Superior temporal gyrus (tissue), 1 donor: ENCODE measurements around the gene E2F4.

Source experiments
- DNase-seq: peaks from one replicate; pipeline ENCODE4 v3.0.0-alpha.2; 2016; ENCODE audit errors: extremely low spot score

The E2F4 gene

DNA sequence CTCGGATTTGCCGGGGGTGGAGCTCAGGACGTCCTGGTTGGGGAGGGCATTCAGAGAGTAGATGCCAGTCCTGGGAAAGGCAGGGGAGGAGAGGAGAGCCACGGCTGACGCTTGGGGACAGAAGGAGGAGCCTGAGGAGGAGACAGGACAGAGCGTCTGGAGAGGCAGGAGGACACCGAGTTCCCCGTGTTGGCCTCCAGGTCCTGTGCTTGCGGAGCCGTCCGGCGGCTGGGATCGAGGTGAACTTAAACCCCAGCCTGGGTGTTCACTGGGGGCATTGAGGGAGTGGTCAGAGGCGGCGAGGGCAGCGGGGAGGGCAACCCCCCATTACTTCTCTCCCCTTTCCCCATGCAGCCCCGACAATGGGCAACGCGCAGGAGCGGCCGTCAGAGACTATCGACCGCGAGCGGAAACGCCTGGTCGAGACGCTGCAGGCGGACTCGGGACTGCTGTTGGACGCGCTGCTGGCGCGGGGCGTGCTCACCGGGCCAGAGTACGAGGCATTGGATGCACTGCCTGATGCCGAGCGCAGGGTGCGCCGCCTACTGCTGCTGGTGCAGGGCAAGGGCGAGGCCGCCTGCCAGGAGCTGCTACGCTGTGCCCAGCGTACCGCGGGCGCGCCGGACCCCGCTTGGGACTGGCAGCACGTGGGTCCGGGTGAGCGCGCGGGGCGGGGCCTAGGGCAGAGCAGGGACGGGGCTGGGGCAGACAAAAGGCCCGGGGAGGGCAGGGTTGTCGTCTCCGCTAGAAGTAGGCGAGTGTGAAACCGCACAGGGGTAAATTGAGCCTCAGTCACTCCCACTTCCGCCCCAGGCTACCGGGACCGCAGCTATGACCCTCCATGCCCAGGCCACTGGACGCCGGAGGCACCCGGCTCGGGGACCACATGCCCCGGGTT lies 17.9 kb upstream of the E2F4 start:
- DNase-seq = peak; percentile 73

DNA sequence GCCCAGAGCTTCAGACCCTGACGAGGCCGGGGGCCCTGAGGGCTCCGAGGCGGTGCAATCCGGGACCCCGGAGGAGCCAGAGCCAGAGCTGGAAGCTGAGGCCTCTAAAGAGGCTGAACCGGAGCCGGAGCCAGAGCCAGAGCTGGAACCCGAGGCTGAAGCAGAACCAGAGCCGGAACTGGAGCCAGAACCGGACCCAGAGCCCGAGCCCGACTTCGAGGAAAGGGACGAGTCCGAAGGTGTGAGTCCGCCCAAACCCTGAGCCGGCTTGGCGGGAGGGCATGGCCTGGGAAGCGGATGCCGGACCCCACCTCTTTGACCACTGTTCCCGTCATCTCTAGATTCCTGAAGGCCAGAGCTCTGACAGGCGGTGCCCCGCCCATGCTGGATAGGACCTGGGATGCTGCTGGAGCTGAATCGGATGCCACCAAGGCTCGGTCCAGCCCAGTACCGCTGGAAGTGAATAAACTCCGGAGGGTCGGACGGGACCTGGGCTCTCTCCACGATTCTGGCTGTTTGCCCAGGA lies 17.2 kb upstream of the E2F4 start:
- no peak for DNase-seq

DNA sequence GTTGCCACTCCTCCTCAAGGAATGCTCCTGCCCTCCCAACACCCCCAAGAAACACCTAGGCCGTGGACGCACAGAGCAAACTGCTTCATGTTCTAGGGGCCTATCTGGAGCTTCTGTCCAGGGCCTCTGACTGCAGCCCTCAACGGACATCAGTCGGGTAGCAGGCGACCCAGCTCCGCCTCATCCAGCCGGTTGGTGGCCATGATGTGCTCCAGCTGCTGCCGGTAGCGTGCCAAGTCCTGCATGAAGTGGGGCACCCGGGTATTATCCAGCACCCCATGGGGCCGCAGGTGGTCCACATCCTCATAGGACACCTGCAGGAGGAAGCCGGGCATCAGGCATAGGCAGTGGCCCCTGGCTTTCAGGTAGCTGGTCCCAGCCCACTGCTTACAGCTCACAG lies 15.3 kb upstream of the E2F4 start:
- DNase-seq = no peak

DNA sequence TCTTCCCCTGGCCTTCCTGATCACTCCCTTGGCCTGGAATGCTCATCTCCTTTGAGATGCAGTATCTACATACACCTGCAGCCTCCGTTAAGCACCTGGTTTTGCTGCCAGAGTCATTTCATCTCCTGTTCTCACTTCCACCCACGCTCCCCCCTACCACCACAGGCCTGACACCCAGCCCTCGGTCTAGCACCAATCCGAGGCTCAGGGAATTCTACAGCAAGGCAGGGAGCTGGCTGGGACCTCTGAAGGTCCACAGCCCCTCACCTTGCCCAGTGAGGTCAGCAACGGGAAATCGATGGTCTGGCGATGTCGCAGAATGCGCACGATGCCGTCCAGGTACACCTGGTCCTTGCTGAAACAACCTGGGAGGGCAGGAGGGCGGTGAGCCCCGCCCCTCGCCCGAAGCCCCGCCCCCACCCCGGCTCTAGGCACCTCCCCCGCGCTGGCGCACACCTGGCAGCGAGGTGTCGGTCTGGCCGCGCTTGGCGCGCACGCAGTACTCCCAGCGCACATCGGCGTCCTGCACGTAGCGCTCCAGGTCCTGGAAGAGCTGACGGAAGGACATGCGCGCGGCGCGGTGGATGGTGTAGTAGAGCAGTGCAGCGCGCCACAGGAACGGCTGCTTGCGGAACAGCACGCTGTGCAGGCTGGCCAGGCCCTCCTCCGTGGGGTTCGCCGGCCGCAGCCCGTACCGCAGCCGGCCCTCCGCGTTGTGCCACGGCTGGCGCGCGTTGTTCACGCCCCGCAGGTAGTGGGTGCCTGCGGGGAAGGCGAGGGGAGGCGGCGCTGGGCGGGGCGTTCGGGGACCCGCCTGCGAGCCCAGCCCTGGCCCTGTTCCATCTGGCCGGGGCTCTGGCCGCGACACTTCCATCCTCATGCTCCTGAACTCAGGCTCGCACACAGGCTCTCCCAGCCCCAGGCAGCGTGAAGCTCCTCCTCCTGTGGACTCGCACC lies 13.9 kb upstream of the E2F4 start:
- no peak for DNase-seq

DNA sequence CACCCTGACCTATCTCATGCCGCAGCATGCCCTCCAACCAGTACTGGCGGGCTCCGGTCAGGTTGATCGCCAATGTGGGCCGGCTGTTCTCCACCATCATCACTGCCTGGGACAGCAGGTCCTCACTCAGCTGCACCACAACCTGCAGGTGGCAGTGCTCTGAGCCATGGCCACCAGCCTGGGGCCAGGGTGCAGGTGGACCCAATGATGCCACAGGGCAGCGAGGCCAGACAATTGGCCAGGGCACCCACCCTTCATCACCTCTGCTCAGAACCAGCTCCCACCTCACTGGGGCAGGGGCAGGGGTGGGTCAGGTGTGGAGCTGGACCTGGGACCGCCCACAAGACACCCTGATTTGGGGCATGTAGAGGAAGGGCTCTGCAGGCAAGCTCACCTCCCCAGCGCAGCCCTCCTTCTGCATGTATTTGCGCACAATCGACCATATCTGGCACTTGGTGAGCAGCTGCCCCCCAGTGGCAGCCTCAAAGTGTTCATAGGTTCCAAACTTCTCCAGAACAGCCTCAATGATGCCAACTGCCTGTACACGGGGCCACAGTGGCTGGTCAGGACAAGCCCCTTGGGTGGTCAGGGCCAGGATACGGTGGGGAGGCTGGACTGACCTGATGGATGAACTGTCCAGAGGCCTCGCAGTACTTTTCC lies 12.4 kb upstream of the E2F4 start:
- no peak for DNase-seq

DNA sequence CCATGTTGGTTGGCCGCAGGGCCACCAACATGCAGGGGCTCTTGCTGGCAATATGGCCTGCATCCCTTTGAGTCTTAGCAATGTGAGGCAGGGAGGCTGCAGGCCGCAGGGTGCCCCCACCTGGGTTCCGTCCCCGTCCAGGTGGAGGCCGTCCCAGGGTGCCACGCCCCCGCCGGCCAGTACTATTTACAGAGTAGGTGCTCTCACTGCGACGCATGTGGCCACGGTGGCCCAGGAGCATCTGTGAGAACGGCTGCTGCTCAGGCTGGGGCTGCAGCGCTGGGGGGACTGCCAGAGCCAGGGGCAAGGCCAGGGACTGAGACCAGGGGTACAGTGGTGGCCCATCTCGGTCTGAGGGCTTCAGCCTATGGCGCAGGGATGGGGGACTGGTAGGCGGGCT lies 11.8 kb upstream of the E2F4 start:
- DNase-seq = no peak

DNA sequence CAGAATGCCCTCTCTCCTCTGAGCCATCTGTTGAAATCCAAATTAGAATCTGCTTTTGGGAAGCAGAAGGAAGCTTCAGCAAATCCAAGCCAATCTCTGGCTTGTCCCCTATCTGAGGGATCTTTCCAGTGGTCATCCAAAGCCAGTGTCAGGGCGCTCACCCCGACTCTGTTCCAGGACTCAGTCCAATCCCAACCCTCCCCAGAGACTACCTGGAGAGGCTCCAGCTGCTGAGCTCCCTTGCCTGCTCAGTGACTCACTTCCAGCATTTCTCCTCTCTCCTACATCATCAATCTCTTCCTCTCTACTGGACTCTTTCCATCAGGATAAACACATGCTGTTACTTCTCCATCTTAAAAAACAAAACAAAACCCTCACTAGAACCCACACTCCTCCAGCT lies 10.6 kb upstream of the E2F4 start:
- DNase-seq = peak; percentile 28

DNA sequence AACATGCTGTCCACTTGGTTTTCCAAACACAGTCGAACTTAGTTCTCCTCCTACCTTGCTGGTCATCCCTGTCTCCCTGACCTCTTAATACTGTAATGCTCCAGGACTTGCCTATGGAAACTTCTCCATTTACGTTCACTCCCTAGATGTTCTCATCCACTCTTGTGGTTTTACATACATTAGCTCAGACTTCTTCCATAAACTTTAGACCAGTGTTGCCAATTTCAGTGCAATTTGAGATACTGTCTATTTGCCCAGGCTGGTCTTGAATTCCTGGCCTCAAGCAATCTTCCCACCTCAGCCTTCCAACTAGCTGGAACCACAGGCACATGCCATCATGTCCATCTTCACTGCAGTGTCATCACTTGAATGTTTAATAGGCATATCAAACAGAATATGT lies 9.7 kb upstream of the E2F4 start:
- DNase-seq = no peak

DNA sequence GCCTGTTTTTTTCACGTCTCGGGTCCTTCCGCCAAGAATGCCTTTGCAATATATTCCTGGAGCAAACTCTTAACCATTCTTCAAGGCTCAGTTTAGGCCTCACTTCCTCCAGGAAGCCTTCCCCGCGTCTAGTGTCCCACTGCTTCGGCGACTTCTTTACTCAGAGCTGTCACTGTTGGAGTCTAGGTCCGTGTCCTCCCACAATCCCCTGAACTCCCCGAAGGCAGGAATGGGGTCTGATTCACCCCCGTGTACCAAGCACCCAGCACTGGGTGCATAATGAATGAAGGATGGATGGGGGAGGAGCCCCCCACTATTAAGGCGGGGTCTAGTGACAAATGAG lies 8.7 kb upstream of the E2F4 start:
- DNase-seq = no peak

DNA sequence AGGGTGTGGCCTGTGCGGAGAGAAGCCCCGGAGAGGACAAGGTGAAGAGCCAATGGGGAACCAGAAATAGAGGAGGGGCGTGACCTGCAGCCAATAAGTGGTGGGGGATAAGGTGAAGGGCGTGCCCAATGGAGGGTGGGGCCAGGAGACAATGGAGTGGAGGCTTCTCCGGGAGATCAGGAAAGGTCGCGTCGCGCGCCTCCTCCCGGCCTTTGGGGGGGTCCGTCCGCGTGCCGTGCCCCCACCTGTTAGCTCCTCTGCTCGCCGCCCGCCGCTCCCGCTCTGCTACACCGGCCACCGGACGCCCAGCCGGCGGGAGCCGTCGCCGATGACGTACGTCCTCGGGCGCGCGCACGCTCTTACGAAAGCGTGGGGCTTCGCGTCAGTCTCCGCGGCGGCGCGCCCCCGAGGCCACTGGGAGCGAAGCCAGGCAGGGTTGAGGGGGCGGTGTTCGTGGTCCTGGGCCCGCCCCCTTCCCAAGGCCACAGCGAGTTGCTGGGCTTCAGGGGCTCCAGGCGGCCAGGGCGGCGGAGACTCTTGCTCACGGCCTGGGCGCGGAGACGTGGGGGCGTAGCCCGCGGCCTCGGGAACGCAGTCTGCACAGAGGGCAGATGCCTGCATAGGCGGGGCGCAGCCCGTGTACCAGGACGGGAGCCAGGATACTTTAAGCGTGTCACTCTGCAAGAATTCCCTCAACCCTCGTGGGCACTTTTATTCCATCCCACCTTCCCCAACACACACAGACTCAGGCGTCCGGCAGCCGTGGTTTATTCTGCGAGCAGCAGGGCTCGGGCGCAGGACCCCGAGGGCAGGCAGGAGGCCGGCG lies 8.1 kb upstream of the E2F4 start, which contains the start of gene MATCAP1:
Gene MATCAP1 (minus strand): TSS at position 337 of the 826 bp plus-strand sequence. CDS start 3,353 bp downstream, outside the sequence.
- peak; percentile 97 for DNase-seq

DNA sequence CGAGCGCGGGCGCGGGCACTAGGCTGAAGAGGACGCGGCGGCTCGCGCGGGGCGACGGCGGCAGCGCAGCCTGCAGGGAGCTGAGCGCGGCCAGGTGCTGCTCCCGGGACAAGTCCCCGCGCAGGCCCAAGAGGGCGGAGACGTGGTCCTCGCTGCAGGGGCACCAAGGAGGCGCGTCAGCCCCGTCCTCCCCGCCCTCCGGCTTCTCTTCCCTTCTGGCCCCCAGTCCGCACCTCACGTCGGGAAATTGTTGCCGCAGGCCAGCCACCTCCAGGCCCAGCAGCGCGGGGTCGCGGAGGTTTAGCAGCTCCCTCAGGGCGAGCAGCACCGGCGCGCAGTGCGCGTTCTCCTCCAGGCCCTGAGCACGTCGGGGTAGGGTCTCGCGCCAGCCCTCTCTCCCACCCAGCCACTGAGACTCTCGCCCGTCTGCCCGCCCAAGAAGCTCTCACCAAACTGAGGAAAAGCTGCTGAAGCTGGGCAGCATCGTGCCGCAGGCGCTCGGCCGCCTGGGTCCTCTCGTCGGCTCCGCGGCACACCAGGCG lies 7.4 kb upstream of the E2F4 start:
- no peak for DNase-seq

DNA sequence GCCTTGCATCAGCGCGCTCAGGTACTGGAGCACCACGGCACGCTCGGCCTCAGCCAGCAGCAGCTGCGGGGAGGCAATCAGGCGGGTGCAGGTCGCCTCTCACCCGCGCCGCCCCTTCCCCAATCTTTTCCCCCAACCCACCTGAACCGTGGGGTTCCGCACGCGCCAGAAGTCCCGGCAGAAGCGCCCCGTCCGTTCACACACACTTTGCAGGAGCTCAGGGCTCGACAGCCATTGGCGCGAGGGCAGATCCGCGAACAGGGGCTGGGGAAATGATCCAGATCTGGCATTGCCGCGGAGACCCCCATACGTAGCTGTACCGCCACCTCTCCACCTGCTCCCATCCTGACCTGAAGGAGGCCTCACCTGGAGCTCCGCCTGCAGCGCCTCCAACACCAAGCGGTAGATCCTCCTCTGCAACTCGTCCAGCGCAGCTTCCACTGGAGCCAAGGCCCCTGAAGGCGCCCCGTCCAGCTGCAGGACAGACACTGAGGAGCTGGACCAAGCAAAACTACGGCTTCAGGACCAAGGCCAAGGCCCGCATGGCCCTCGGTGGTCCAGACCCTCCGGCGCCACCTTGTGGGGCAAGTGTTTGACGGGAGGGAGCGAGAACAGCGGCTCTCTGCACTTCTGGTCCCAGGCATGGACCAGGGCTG lies 6.8 kb upstream of the E2F4 start:
- DNase-seq = peak; percentile 81

DNA sequence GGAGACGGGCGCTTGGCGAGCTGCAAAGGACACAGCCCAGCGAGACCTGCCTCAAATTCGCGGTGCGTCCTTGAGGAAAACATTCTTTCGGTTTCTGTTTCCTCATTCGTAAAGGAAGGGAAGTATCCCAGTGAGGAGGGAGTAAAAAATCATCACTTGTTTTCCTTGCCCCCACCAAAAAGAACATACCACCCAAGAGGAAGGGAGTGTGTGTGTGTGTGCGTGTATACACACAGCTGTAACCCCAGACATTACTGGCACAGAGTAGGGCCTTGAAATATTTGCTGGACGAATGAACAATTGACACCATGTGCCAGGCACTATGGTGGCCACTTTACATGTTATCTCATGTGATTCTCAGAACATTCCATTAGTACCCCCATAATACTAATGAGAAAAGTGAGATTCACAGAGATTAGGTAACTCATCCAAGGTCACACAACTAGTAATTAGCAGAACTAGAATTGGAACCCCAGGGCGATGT lies 6.3 kb upstream of the E2F4 start:
- DNase-seq = no peak

DNA sequence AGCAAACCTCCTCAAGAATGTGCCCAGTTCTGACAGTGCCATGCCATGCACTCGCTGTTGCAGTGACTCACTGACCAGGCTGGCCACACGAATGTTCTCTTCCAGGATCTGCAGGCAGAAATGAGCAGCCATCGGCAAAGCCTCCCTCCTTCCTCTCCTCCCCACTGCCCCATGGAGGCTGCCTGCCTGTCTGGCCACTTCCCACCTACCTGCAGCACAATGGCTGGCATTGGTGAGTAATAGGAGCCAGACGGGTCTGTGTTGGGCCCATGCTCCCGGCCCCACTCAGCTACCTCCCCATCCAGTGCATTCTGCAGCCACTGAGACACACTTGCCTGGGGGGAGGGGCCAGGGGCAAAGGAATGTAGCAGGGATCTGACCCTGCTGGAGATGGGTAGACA lies 5.4 kb upstream of the E2F4 start:
- DNase-seq = no peak

DNA sequence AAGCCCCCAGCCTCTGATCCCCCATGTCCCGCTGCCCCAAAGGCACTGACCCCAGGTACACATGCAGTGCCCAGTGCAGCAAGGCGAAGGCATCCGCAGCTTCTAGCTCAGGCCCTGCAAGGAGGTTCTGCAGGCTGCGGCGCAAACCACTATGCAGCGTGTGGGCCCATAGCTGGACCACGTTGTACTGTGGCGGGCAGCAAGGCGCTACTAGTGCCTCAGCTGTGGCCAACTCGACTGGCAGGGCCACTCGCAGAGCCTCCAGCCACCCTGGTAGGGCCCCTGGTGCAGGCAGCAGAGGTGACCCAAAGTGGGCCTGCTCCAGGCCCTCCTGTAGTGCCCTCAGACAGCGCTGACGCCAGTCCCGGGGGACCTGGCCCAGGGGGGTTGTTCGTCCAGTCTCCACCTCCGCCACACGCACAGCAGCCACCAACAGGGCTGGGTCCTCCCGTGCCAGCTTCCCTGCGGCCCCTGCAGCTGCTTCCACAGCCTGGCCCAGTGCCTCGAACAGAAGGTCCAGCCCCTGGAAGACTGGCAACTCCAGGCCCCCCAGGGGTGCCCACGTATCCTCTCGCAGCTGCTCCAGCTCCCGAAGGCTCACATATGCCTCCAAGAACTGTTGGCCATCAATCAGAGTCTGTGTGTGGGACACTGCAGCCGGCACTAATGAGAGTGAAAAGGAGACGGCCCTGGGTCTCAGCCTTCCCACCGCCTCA lies 4.6 kb upstream of the E2F4 start:
- DNase-seq = no peak

DNA sequence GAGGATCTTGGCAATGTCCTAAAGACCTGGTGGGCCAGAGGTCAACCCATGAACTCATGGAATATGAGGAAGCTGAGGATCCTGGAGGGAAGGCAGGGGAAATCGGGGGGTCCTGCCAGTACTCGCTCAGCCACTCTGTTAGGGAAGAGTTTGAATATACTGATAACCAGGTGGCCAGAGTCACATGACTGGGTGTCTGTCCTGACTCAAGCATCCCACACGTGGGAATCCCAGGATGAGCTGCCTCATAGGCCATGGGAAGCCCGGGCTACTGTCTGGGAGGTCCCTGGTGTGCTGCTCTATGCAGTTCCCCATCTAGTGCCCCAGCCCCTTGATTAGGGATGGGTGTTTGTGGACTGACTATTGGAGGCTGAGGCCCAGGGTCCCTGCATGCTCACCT lies 3.6 kb upstream of the E2F4 start:
- no peak for DNase-seq

DNA sequence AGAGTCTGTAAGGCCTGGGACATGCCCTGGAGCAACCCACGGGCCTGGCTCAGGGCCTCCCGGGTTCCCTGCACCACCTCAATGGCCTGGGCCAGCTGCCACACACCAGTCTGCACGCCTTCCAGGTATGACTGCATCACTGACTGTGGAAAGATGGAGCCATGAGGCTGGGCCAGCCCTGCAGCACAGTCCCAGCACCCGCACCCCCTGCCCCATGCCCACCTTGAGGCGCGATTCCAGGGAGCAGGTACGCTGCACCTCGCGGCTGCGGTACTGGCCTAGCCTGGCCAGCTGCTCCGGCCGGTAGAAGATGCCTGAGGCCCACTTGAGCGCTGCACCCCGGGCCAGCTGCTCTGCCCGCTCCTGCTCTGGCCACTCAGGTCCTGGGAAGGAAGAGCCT lies 3.2 kb upstream of the E2F4 start:
- DNase-seq = no peak

DNA sequence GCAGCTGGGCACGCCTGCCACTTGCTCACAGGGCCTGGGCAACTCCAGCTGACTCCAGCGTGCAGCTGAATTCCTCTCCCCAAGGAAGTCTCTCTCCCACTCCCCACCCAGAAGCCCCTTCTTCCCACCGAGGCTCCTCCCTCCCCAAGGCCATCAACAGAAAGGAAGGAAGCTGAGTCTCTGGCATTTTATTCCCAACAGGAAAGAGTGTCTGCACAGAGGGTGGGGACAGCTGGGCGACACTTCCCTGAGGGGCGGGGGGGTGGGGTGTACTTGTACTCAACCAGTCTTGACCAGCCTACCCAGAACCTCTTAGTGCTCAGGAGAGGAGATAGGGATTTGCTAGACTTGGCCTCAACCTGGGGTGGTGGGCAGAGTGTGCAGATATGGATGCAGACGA lies 1.9 kb upstream of the E2F4 start, which contains the start of gene EXOC3L1:
Gene EXOC3L1 (minus strand): TSS at position 96 of the 400 bp plus-strand sequence. CDS start 460 bp downstream, outside the sequence.
- no peak for DNase-seq
